HG03457 (cell line): Measurements from ENCODE around the gene RIMBP3B.
"Not testable (repeated sequence)": the region's sequence is repeated elsewhere in the genome, so short reads cannot be mapped to it uniquely, and the experiment has no call there.

ENCODE experiments used
- ATAC-seq: cut with Tn5 transposase; IDR thresholded peaks from one replicate; pipeline ENCODE4 v1.9.1; 2021; ENCODE audit warnings: moderate number of reproducible peaks; ENCODE audit not compliant: unreplicated experiment

Gene RIMBP3B, protein sequence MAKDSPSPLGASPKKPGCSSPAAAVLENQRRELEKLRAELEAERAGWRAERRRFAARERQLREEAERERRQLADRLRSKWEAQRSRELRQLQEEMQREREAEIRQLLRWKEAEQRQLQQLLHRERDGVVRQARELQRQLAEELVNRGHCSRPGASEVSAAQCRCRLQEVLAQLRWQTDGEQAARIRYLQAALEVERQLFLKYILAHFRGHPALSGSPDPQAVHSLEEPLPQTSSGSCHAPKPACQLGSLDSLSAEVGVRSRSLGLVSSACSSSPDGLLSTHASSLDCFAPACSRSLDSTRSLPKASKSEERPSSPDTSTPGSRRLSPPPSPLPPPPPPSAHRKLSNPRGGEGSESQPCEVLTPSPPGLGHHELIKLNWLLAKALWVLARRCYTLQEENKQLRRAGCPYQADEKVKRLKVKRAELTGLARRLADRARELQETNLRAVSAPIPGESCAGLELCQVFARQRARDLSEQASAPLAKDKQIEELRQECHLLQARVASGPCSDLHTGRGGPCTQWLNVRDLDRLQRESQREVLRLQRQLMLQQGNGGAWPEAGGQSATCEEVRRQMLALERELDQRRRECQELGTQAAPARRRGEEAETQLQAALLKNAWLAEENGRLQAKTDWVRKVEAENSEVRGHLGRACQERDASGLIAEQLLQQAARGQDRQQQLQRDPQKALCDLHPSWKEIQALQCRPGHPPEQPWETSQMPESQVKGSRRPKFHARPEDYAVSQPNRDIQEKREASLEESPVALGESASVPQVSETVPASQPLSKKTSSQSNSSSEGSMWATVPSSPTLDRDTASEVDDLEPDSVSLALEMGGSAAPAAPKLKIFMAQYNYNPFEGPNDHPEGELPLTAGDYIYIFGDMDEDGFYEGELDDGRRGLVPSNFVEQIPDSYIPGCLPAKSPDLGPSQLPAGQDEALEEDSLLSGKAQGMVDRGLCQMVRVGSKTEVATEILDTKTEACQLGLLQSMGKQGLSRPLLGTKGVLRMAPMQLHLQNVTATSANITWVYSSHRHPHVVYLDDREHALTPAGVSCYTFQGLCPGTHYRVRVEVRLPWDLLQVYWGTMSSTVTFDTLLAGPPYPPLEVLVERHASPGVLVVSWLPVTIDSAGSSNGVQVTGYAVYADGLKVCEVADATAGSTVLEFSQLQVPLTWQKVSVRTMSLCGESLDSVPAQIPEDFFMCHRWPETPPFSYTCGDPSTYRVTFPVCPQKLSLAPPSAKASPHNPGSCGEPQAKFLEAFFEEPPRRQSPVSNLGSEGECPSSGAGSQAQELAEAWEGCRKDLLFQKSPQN (N-terminal part only)

DNA sequence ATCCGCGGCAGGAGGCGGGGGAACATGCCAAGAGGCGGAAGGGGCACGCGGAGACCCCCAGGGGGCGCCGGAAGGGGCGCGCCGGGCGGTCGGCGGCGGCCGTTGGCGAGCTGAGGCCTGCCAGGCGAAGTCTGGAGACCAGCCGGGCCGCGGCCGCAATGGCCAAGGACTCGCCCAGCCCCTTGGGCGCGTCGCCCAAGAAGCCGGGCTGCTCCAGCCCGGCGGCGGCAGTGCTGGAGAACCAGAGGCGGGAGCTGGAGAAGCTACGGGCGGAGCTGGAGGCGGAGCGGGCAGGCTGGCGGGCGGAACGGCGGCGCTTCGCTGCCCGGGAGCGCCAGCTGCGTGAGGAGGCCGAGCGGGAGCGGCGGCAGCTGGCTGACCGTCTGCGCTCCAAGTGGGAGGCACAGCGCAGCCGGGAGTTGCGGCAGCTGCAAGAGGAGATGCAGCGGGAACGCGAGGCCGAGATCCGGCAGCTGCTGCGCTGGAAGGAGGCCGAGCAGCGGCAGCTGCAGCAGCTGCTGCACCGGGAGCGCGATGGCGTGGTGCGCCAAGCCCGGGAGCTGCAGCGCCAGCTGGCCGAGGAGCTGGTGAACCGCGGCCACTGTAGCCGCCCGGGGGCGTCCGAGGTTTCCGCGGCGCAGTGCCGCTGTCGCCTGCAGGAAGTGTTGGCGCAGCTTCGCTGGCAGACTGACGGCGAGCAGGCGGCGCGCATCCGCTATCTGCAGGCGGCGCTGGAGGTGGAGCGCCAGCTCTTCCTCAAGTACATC is at the start of gene RIMBP3B:
Gene RIMBP3B, plus strand, starts transcription at position 51 of the 767 bp plus-strand sequence. Its CDS starts 108 bp downstream, at position 159.
- ATAC-seq, result peak; percentile 62

DNA sequence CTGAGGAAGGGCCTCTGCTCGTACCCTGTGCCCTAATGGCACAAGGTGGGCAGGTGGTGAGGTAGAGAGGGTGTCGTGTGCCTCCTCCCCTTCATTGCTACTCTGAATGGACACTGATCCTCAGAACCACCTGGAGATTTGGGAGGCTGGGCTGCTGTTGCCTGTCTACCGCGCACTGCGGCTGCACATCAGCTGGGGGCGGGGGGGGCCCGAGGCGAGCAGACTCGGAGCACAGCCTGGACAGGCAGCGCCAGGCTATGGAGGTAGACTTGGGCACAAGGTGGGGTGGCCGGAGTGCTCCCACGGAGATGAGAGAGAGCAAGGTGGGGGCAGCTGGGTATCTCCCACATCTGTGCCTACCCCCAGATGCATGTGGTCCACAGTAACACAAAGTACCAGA is 26.0 kb upstream of the RIMBP3B start:
- not testable (repeated sequence) for ATAC-seq

DNA sequence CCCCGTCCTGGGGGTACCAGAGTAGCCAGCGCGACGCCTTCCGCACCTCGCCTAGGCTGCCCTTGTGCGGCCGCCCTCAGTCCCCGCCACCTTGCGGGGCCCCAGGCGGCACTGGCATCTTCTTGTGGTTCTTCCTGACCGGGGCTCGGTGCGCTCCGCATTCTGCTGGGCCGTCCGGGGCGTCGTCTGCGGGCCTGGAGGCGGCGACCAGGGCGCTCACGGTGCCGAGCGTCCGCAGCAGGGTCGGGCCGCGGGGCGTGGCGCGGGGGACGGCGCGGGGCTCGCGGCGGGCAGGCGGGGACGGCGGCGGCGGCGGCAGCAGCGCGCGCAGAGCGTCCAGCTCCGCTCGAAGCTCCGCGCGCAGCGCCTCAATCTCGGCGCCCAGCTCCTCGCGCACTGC is 23.0 kb upstream of the RIMBP3B start:
- ATAC-seq, result not testable (repeated sequence)

DNA sequence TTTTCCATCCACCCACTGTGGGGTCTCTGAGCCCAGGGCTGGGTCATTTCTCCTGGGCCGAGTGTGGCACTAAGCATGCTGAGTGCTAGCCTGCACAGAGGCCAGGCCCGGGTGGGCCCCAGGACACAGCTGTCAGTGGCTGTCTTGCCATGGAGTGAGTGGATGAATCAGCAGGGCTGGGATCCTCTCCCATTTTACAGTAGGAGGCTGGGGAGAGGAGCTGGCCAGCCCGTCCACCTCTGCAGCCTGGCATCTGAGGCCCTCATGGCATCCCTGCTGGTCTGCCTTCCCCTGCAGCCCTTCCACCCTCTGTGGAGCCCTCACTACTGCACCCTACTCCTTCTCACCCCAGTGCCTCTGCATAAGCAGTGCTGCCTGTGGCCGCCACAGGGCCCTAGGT is 21.1 kb upstream of the RIMBP3B start:
- ATAC-seq, result not testable (repeated sequence)

DNA sequence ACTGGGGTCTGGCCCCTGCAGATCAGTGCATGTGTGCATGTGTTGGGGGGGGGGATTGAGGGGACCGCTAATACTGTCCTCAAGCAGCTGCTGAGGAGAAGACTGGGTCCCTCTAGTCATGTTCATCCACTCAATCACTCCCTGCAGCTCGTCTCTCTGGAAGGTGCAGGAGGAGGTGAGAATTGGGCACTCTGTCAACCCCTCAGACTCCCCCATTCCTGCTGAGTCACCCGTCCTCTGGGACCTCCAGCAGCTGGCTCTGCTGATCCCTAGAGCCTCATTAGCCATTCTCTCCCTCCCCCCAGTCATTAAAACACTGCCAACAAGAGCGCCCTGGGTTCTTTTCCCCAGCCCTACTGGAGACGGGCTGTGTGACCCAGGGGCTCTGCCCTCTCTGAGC is 20.5 kb upstream of the RIMBP3B start:
- not testable (repeated sequence) for ATAC-seq

DNA sequence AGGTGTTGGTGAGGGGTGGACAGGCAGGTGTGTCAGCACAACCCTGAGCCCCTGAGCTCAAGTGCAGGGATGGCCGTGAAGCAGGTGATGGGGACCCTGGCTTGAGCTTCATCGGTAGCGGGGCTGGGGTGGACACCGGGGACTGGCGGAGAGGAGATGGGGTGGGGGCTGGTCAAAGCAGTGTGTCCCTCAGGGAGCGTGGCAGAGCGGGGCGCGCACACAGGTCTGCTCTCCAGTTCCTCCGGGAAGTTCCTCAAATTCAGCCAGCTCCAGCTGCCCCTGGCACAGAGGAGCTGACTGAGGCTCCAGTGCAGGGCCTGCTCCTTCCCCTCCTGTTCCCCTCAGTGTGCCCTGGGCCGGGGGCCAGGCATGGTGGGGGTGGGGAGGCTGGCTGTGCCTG is 19.7 kb upstream of the RIMBP3B start:
- not testable (repeated sequence) for ATAC-seq

DNA sequence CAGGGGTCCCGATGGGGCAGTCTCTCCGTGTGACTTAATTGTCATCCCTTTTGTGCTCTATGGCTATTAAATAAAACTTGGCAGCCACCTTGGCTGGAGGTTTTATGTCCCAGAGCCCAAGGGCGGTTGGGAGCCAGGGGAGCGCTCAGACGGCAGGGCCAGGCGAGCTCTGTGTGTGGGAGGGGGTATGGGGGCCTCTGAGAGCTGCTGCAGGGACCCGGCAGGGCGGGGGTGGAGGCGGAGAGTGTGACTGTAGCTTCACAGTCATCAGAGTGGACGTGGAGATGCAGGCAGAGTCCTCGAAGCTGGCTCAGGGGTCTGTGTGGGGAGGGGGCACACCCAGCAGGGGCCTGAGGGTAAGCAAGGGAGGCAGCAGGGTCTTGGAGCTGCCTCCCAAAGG is 19.2 kb upstream of the RIMBP3B start:
- ATAC-seq, result not testable (repeated sequence)

DNA sequence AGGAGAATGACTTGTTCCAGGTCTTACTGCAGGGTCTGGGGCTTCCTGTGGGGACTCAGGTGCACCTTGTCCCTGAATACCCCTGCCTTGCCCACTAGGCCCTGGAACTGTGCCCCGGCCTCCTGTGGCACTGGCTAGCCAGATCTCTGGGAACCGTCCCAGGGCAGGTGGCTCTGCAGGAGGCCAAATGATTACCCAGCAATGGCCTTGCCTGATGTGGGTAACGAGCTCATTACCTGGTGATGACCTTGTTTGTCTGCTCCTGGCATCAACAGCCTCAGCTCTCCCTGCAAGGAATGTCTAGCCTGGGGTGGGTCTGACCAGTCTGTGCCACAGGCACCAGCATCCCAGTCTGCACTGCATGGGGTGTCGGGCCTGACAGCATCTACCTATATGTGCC is 18.2 kb upstream of the RIMBP3B start:
- ATAC-seq, result not testable (repeated sequence)

DNA sequence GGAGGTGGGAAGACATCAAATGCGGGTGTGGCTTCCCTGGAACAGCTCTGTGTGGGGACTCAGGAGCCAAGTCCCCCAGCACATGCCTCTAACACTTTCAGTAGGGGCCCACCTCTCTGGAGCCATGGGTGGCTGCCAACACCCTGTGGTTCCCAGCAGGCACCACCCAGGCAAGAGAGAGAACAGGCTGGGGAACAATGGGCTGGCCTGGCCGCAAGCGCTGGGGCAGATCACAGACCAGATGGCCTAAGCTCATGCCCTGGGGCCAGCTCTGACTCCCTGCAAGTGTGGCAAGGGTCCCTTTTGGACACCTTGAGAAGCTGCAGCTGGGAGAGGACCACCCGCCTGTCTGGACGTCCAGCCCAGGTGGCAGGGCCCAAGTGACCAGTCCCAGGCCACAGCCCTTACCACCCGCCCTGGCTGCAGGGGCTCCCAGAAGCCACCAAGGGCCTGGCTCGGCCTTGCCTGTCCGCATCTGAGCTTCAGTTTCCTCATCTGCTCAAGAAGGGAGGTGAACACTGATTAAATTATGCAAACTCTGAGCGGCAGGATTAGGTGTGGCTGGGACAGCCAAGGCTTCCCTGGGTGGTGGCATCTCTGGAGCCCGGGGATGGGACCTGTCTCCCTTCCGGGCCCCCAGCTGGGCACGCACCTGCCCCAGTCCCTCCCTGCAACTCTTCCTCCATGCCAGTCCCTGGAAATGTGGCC is 14.8 kb upstream of the RIMBP3B start:
- ATAC-seq, result not testable (repeated sequence)

DNA sequence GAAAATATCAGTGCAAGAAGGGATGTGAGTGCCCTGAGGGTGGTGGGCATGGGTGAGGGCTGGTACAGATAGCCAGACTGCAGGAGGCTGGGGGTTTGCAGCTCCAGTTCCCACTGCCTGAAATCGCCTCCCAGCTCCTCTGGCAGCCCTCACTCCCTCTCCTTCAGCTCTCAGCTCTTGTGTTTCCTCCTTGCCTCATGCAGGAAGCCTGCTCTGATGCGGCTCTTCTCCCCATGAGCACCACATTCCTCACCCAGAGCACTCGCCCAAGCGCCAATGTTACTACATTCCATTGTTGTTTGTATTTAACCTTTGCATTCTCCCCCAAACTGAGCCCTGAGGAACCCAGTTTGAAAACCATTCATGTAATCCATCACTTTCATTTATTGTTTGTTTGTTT is 7.7 kb upstream of the RIMBP3B start:
- ATAC-seq, result not testable (repeated sequence)

DNA sequence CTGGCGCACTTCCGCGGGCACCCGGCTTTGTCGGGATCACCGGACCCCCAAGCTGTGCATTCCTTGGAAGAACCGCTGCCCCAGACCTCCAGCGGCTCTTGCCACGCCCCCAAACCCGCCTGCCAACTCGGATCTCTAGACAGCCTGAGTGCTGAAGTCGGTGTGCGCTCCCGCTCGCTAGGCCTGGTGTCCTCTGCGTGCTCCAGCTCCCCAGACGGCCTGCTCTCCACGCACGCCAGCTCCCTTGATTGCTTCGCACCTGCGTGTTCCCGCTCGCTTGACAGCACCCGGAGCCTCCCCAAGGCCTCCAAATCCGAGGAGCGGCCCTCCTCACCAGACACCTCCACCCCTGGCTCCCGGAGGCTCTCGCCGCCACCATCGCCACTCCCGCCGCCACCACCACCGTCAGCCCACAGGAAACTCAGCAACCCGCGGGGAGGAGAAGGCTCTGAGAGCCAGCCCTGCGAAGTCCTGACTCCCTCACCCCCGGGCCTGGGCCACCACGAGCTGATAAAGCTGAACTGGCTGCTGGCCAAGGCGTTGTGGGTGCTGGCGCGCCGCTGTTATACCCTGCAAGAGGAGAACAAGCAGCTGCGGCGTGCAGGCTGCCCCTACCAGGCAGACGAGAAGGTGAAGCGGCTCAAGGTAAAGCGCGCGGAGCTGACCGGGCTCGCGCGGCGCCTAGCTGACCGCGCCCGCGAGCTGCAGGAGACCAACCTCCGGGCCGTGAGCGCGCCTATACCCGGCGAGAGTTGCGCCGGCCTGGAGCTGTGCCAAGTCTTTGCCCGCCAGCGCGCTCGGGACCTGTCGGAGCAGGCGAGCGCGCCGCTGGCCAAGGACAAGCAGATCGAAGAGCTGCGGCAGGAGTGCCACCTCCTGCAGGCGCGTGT is 1.2 kb downstream of the RIMBP3B start:
- peak; percentile 19 for ATAC-seq

DNA sequence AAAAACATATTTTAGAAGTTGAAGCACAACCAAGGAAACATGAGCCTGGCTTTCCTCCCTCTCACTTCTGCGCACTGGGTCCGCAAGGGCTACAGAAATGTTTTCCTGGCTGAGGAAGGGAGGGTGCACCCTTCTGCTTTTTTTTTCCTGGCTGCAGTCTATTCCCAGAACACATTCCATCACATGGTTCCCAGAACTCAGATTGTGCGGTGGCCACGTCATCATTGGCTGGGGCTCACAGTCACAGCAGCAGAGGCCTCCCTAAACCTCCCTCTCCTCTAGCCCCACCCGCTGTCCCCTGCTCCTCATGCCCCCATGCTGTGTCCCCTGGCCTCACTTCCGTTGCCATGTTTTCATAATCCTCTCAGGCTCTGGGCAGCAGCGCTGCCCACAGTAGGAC is 5.9 kb downstream of the RIMBP3B start:
- ATAC-seq, result not testable (repeated sequence)

DNA sequence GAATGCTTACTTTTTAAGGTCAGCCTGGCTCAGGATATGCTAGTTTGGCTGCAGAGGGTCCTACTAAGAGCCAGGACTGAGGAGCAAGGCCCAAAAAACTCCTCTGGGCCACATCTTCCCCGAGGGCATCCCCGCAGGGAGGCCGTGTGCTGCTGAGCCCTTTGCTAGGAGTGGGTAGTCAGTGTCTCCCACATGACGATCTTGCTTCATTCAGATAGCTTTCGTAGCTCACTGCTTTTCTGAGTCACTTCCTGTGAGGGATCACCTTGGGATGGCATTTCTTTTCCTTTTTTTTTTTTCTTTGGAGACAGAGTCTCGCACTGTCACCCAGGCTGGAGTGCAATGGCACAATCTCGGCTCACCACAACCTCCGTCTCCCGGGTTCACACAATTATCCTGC is 6.5 kb downstream of the RIMBP3B start:
- ATAC-seq, result not testable (repeated sequence)

DNA sequence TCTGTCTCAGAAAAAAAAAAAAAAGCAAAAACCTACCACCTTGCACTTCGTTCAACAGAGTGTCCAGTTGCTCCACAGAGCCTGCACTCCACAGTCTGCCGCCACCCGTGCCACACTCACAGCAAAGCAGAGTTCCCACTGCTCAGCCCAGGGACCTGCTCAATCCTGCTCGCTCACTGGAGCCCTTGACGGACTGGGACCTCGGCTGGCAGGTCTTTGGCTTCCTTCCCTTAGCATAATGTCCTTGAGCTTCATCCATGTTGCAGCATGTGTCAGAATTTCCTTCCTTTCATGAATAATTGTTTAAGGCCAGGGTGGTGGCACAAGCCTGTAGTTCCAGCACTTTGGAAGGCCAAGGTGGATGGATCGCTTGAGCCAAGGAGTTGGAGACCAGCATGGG is 11.1 kb downstream of the RIMBP3B start:
- ATAC-seq, result not testable (repeated sequence)

DNA sequence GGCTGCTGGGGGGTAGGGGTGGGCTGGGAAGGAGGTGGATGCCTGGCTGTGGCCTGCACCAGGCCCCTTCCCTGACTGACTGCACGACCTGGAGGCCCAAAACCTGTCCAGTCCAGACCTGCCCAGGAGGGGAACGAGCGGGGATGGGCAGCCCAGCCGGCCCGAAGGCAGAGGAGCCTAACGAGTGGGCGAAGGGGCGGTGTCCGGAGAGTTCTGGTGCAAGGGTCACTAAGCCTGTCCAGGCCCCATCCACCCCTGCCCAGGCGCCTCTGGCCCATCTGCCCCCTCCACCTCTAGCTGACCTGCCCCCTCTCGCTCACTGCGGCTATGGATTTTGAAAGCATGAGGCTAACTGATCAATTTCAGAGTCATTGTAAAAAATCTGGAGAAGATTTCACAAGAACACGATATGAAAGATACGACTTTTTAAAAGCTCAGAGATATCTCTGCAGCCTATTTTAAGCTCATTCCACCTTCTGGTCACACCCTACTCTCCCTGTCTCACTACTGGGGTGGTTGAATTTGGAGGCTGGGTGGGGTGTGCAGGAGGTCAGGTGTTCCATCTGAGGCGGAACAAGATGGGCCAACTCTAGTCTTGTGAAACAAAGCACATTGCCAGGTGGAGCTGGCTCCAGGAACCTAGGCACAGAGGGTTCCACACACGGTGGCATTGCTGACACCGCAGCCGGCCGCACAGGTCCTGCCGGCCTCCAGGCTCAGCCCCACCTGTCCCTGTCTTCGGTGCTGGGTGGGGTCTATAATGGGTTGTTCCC is 17.8 kb downstream of the RIMBP3B start:
- not testable (repeated sequence) for ATAC-seq

DNA sequence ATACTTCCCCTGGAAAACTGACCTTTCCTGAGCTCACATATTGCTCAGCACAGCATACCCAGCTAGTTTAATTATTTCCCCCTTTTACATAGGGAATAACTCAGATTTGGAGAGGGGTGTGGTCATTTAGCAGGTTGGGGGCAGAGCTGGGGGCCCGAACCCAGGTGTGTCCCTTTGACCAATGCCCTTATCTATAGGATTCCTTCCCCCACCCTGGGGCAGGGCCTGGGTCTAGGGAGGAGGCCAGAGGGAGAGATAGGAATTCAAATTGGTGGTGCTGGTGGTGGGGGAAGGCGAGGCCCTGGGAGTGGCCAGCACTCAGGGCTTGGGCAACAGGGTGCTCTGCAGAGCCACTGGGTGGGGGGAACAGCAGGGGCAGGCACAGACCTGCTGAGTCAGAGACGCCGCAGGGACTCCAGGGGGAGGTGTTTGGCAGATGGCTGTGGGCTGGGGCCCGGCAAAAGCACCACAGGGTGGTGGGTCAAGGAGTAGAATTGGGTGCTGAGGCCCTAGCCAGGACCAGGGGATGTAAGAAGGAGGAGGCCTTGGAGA is 19.3 kb downstream of the RIMBP3B start:
- not testable (repeated sequence) for ATAC-seq

DNA sequence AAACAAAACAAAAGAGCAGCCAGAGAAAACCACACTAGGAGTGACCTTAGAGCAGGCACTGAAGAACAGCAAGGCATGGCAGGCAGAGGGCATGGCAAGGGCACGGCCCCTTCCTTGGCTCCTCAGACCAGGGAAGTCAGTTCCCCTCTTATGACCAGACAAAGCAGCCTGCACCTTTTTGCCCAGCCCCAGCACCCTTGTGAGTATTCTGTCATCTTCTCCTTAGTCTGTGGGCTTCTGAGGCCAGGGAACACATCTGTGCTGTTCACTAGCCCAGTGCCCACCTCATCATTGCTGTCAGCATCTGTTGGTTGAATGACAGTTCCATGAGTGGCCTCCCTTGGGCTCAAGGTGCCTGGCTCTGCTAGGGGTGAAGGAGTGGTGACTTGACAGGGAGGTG is 23.6 kb downstream of the RIMBP3B start:
- not testable (repeated sequence) for ATAC-seq
